Mammary epithelial cell (primary cell): Measurements from ENCODE around the gene DNAJC15.

ENCODE experiments used
- EZH2 ChIP-seq: IDR thresholded peaks from 2 replicates; pipeline ENCODE4 v1.6.1; 2012; ENCODE audit warnings: low read length, inconsistent platforms, borderline replicate concordance
- TF ChIP-seq, protein P1 (sequence below), 2 donors: IDR thresholded peaks in 1 of 2; conservative IDR thresholded peaks in 1 of 2; 2 replicates each; pipeline ENCODE4 v1.5.1; 2011 to 2012; ENCODE audit warnings: inconsistent platforms in 2 of 2, low read length in 2 of 2, mild to moderate bottlenecking in 2 of 2, control low read depth in 1 of 2, low read depth in 1 of 2; ENCODE audit not compliant: insufficient read depth in 1 of 2; ENCODE audit errors: extremely low read depth in 1 of 2

- TF ChIP-seq, protein P1, sequence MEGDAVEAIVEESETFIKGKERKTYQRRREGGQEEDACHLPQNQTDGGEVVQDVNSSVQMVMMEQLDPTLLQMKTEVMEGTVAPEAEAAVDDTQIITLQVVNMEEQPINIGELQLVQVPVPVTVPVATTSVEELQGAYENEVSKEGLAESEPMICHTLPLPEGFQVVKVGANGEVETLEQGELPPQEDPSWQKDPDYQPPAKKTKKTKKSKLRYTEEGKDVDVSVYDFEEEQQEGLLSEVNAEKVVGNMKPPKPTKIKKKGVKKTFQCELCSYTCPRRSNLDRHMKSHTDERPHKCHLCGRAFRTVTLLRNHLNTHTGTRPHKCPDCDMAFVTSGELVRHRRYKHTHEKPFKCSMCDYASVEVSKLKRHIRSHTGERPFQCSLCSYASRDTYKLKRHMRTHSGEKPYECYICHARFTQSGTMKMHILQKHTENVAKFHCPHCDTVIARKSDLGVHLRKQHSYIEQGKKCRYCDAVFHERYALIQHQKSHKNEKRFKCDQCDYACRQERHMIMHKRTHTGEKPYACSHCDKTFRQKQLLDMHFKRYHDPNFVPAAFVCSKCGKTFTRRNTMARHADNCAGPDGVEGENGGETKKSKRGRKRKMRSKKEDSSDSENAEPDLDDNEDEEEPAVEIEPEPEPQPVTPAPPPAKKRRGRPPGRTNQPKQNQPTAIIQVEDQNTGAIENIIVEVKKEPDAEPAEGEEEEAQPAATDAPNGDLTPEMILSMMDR (conservative IDR thresholded peaks at IDR 0.05 in 1 of 2, IDR thresholded peaks at IDR 0.05 in 1 of 2; ENCODE audit: extremely low read depth in 1 of 2, insufficient read depth in 1 of 2, low read depth in 1 of 2, low read length in 2 of 2): no peak
- no peak for TF ChIP-seq EZH2
These were observed 87.3 kb downstream of the DNAJC15 start for GRCh38 chr13:43110658-43111057.
